ENCODE data around the gene KIFC3.

DNA sequence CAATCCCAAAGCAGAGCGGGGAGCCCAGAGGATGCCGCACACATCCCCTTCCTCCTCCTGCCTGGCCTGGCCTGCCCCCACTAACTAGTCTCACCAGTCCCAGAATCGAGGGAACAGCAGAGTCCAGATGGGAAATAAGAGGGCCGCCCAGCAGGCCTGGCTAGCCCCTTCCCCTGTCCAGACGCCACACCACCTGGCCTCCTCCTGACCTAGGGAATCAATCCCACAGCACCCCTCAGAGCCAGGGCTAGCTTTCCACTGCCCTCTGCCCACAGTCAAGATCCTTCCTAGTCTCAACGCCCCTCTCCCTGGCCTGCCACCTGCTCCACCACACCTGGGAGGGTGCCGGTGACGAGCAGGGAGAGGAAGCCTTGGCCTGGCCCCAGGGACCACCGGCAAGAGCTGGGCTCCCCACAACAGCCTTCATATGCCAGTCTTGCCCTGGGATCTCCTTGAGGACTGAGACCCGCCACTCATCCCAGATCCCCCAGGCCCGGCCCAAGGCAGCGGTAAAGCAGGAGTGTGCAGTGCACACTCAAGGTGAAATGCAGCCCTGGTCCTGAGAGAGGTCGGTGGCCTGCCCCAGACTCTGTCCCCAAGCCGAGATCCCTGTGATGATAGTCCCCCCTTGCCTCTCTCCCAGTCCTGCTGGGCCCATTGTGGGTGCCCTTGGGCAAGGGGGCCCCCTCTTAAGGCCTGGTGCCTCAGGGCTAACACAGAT, 38.8 kb downstream of the KIFC3 start:
- TF ChIP-seq IRF2 (CRISPR knock-in tag; IDR thresholded peaks at IDR 0.05) = no peak
- TF ChIP-seq, protein P1, sequence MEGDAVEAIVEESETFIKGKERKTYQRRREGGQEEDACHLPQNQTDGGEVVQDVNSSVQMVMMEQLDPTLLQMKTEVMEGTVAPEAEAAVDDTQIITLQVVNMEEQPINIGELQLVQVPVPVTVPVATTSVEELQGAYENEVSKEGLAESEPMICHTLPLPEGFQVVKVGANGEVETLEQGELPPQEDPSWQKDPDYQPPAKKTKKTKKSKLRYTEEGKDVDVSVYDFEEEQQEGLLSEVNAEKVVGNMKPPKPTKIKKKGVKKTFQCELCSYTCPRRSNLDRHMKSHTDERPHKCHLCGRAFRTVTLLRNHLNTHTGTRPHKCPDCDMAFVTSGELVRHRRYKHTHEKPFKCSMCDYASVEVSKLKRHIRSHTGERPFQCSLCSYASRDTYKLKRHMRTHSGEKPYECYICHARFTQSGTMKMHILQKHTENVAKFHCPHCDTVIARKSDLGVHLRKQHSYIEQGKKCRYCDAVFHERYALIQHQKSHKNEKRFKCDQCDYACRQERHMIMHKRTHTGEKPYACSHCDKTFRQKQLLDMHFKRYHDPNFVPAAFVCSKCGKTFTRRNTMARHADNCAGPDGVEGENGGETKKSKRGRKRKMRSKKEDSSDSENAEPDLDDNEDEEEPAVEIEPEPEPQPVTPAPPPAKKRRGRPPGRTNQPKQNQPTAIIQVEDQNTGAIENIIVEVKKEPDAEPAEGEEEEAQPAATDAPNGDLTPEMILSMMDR (CRISPR knock-in tag; IDR thresholded peaks at IDR 0.05) = no peak
- TF ChIP-seq CREM (IDR thresholded peaks at IDR 0.05) = no peak
- no peak for TF ChIP-seq CREM (CRISPR knock-in tag; IDR thresholded peaks at IDR 0.05)
- TF ChIP-seq KDM1A (CRISPR knock-in tag; IDR thresholded peaks at IDR 0.05) = no peak
- TF ChIP-seq, protein P2, sequence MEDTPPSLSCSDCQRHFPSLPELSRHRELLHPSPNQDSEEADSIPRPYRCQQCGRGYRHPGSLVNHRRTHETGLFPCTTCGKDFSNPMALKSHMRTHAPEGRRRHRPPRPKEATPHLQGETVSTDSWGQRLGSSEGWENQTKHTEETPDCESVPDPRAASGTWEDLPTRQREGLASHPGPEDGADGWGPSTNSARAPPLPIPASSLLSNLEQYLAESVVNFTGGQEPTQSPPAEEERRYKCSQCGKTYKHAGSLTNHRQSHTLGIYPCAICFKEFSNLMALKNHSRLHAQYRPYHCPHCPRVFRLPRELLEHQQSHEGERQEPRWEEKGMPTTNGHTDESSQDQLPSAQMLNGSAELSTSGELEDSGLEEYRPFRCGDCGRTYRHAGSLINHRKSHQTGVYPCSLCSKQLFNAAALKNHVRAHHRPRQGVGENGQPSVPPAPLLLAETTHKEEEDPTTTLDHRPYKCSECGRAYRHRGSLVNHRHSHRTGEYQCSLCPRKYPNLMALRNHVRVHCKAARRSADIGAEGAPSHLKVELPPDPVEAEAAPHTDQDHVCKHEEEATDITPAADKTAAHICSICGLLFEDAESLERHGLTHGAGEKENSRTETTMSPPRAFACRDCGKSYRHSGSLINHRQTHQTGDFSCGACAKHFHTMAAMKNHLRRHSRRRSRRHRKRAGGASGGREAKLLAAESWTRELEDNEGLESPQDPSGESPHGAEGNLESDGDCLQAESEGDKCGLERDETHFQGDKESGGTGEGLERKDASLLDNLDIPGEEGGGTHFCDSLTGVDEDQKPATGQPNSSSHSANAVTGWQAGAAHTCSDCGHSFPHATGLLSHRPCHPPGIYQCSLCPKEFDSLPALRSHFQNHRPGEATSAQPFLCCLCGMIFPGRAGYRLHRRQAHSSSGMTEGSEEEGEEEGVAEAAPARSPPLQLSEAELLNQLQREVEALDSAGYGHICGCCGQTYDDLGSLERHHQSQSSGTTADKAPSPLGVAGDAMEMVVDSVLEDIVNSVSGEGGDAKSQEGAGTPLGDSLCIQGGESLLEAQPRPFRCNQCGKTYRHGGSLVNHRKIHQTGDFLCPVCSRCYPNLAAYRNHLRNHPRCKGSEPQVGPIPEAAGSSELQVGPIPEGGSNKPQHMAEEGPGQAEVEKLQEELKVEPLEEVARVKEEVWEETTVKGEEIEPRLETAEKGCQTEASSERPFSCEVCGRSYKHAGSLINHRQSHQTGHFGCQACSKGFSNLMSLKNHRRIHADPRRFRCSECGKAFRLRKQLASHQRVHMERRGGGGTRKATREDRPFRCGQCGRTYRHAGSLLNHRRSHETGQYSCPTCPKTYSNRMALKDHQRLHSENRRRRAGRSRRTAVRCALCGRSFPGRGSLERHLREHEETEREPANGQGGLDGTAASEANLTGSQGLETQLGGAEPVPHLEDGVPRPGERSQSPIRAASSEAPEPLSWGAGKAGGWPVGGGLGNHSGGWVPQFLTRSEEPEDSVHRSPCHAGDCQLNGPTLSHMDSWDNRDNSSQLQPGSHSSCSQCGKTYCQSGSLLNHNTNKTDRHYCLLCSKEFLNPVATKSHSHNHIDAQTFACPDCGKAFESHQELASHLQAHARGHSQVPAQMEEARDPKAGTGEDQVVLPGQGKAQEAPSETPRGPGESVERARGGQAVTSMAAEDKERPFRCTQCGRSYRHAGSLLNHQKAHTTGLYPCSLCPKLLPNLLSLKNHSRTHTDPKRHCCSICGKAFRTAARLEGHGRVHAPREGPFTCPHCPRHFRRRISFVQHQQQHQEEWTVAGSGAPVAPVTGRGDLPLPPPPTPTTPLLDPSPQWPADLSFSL (CRISPR knock-in tag; IDR thresholded peaks at IDR 0.05) = no peak
- no peak for TF ChIP-seq CAMTA2 (CRISPR knock-in tag; IDR thresholded peaks at IDR 0.05; ENCODE audit: borderline replicate concordance)
- no peak for TF ChIP-seq MBD4 (IDR thresholded peaks at IDR 0.05; ENCODE audit: borderline replicate concordance, low read length)
- TF ChIP-seq ZNF33B (CRISPR knock-in tag; IDR thresholded peaks at IDR 0.05) = no peak
- TF ChIP-seq, protein P3, sequence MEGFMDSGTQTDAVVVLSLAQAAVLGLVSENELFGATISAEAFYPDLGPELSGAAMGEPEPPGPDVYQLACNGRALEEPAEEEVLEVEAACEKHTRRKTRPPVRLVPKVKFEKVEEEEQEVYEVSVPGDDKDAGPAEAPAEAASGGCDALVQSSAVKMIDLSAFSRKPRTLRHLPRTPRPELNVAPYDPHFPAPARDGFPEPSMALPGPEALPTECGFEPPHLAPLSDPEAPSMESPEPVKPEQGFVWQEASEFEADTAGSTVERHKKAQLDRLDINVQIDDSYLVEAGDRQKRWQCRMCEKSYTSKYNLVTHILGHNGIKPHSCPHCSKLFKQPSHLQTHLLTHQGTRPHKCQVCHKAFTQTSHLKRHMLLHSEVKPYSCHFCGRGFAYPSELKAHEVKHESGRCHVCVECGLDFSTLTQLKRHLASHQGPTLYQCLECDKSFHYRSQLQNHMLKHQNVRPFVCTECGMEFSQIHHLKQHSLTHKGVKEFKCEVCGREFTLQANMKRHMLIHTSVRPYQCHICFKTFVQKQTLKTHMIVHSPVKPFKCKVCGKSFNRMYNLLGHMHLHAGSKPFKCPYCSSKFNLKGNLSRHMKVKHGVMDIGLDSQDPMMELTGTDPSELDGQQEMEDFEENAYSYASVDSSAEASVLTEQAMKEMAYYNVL (CRISPR knock-in tag; IDR thresholded peaks at IDR 0.05; ENCODE audit: borderline replicate concordance) = no peak

Measured in HepG2 (cell line).